Liver (tissue), 9 donors: ENCODE data around the gene TULP4. TPM values are rescaled to one million over a fixed set of nuclear protein-coding genes. Genes with fewer than 3 reads are reported as not detected.

ENCODE experiments used
- DNase-seq: peaks from one replicate; pipeline ENCODE4 v3.0.0-alpha.2; 2017; ENCODE audit warnings: low spot score
- H3K27ac ChIP-seq, 2 donors: one replicate each; pipeline ENCODE4 v1.7.0; 2013; ENCODE audit warnings: inconsistent platforms in 2 of 2, low read length in 2 of 2, control low read depth in 1 of 2, low read depth in 1 of 2, mild to moderate bottlenecking in 1 of 2
- H3K27me3 ChIP-seq, 4 donors: one replicate each; pipeline versions ENCODE4 v1.6.1 to v1.7.0; 2013; ENCODE audit warnings: low read length in 3 of 4, inconsistent platforms in 1 of 4, mild to moderate bottlenecking in 1 of 4, moderate library complexity in 1 of 4; ENCODE audit not compliant: control insufficient read depth in 4 of 4, insufficient read depth in 4 of 4
- H3K36me3 ChIP-seq, 4 donors: one replicate each; pipeline versions ENCODE4 v1.6.1 to v1.7.0; 2013; ENCODE audit warnings: low read length in 3 of 4, mild to moderate bottlenecking in 3 of 4, low read depth in 1 of 4, moderate library complexity in 1 of 4; ENCODE audit not compliant: control insufficient read depth in 4 of 4, insufficient read depth in 3 of 4
- H3K4me1 ChIP-seq, 4 donors: one replicate each; pipeline versions ENCODE4 v1.6.1 to v1.7.0; 2013; ENCODE audit warnings: low read length in 3 of 4, mild to moderate bottlenecking in 3 of 4, moderate library complexity in 1 of 4; ENCODE audit not compliant: control insufficient read depth in 4 of 4, insufficient read depth in 4 of 4
- H3K4me3 ChIP-seq, 3 donors: one replicate each; pipeline versions ENCODE4 v1.6.1 to v1.7.0; 2013; ENCODE audit warnings: low read length in 3 of 3, control low read depth in 1 of 3, low read depth in 1 of 3, mild to moderate bottlenecking in 1 of 3
- H3K9ac ChIP-seq, 2 donors: one replicate each; pipeline ENCODE4 v1.7.0; 2013; ENCODE audit warnings: low read length in 2 of 2, mild to moderate bottlenecking in 2 of 2, moderate library complexity in 2 of 2, control low read depth in 1 of 2, low read depth in 1 of 2
- H3K9me3 ChIP-seq, 4 donors: one replicate each; pipeline versions ENCODE4 v1.6.1 to v1.7.0; 2013; ENCODE audit warnings: low read length in 3 of 4; ENCODE audit not compliant: control insufficient read depth in 4 of 4
- EGR1 ChIP-seq, 2 donors: IDR thresholded peaks; 2 replicates each; pipeline ENCODE4 v1.6.1; 2016 to 2018; ENCODE audit warnings: antibody characterized with exemption in 2 of 2, low read depth in 2 of 2
- FOXA1 ChIP-seq: IDR thresholded peaks from 2 replicates; pipeline ENCODE4 v1.6.1; 2016; ENCODE audit warnings: antibody characterized with exemption
- FOXA2 ChIP-seq: IDR thresholded peaks from 2 replicates; pipeline ENCODE4 v1.6.1; 2016; ENCODE audit warnings: antibody characterized with exemption
- GABPA ChIP-seq, 2 donors: IDR thresholded peaks in 1 of 2; conservative IDR thresholded peaks in 1 of 2; 2 replicates each; pipeline ENCODE4 v1.6.1; 2016; ENCODE audit warnings: antibody characterized with exemption in 2 of 2, mild to moderate bottlenecking in 1 of 2, moderate library complexity in 1 of 2
- HNF4G ChIP-seq: IDR thresholded peaks from 2 replicates; pipeline ENCODE4 v1.6.1; 2016; ENCODE audit warnings: antibody characterized with exemption
- MAX ChIP-seq: IDR thresholded peaks from 2 replicates; pipeline ENCODE4 v1.6.1; 2016; ENCODE audit warnings: antibody characterized with exemption
- RAD21 ChIP-seq, 2 donors: IDR thresholded peaks; 2 replicates each; pipeline ENCODE4 v1.6.1; 2016; ENCODE audit warnings: antibody characterized with exemption in 2 of 2, mild to moderate bottlenecking in 2 of 2
- REST ChIP-seq: IDR thresholded peaks from 2 replicates; pipeline ENCODE4 v1.6.1; 2016; ENCODE audit warnings: antibody characterized with exemption, mild to moderate bottlenecking
- SP1 ChIP-seq: IDR thresholded peaks from 2 replicates; pipeline ENCODE4 v1.6.1; 2018; ENCODE audit warnings: antibody characterized with exemption, mild to moderate bottlenecking
- TAF1 ChIP-seq: conservative IDR thresholded peaks from 2 replicates; pipeline ENCODE4 v1.6.1; 2016; ENCODE audit warnings: antibody characterized with exemption, mild to moderate bottlenecking
- YY1 ChIP-seq: IDR thresholded peaks from 2 replicates; pipeline ENCODE4 v1.6.1; 2016; ENCODE audit warnings: antibody characterized with exemption, mild to moderate bottlenecking
- ZBTB33 ChIP-seq: IDR thresholded peaks from 2 replicates; pipeline ENCODE4 v1.6.1; 2016; ENCODE audit warnings: antibody characterized with exemption
- WGBS: extraction: QIAGEN DNeasy Blood & Tissue Kit; methylation state at CpG from one replicate; pipeline ENCODE4 v1.1.7; 2013; 5-methylcytosine and 5-hydroxymethylcytosine counted together
- polyA plus RNA-seq, 2 donors: library from polyadenylated mRNA; stranded (reverse) in 1 of 2; unstranded in 1 of 2; fragments of 200-250 nt in 1 of 2; fragments of >200 nt in 1 of 2; fragmentation: Nextera tagmentation in 1 of 2; extraction: Ambion mirVana in 1 of 2; gene quantifications; one replicate each; pipeline versions ENCODE4 v1.2.1 to v1.2.3, GENCODE V29; 2013 to 2015
- total RNA-seq, 2 donors: library from RNA; depleted of rRNA; stranded (reverse); fragments of >200 nt; gene quantifications; one replicate each; pipeline ENCODE4 v1.2.3, GENCODE V29; 2014
- donor health status: healthy.
- donor health status: healthy.
- donor health status: healthy.
- donor health status: healthy.
- donor health status: healthy.

Gene TULP4
- total and polyA plus RNA-seq, 4 donors, result 2.2 to 53.3 (median 18.0) TPM

DNA sequence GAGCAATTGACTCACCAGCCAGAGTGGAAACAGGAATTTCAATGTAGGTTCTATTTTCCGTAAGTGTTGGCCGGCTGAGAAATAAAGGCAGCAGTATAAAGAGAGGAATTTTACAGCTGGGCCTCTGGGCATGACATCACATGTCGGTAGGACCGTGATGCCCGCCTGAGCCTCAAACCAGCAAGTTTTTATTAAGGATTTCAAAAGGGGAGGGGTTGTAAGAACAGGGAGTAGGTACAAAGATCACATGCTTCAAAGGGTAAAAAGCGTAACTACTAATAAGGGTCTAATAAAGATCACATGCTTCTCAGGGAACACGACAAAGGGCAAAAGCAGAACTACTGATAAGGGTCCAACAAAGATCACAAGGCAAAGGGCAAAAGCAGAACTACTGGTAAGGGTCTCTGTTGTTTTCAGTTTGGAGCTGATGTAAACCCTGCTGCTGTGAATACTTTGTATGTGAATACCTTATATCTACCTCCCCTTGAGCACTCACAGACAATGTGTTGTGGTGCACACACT is 9.0 kb upstream of the TULP4 start:
- H3K36me3 ChIP-seq, result peaks cover 0 to 2% (median 0%) of the 10 kb centered on the region in 4 donors
- no peak overlapping the region for H3K4me3 ChIP-seq
- H3K9me3 ChIP-seq, result no peaks in the 10 kb centered on the region
- 73% methylated on average over 7 of the region's 7 CpGs for WGBS
- no peaks in the 10 kb centered on the region for H3K27me3 ChIP-seq
- no peak overlapping the region for H3K9ac ChIP-seq
- DNase-seq, result no peak
- no peak overlapping the region for H3K27ac ChIP-seq
- TF ChIP-seq FOXA1, result no peak
- TF ChIP-seq REST, result no peak
- TF ChIP-seq MAX, result no peak
- TF ChIP-seq RAD21 (IDR thresholded peaks at IDR 0.05), result no peak
- TF ChIP-seq YY1, result no peak
- peaks cover 0 to 3% (median 0%) of the 10 kb centered on the region in 4 donors for H3K4me1 ChIP-seq

DNA sequence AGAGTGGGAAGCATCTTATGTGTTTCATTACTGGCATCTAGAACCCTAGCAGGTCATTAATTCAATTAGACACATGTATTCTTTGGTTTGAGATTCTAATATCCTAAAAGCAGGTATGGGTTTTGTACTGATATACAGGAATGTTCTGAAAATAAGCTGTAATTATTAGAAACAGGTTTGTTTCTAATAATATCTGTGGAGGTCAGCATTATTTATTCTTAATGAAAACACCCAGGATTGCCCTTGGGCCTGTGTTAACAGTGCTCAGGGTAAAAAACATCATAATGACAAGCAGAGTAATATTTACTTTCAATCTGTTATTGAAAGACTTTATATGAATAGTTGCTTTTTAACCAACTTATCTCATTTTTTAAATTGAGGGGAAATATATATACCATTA is 8.0 kb upstream of the TULP4 start:
- TF ChIP-seq SP1, result no peak
- TF ChIP-seq MAX, result no peak
- no peak for TF ChIP-seq GABPA (IDR thresholded peaks at IDR 0.05 in 1 of 2, conservative IDR thresholded peaks at IDR 0.05 in 1 of 2)
- no peak overlapping the region for H3K27ac ChIP-seq
- no peak for DNase-seq
- no peak overlapping the region for H3K9ac ChIP-seq
- H3K4me3 ChIP-seq, result no peak overlapping the region
- no peaks in the 10 kb centered on the region for H3K36me3 ChIP-seq
- peaks cover 0 to 3% (median 0%) of the 10 kb centered on the region in 4 donors for H3K4me1 ChIP-seq
- H3K9me3 ChIP-seq, result no peaks in the 10 kb centered on the region
- no peaks in the 10 kb centered on the region for H3K27me3 ChIP-seq

DNA sequence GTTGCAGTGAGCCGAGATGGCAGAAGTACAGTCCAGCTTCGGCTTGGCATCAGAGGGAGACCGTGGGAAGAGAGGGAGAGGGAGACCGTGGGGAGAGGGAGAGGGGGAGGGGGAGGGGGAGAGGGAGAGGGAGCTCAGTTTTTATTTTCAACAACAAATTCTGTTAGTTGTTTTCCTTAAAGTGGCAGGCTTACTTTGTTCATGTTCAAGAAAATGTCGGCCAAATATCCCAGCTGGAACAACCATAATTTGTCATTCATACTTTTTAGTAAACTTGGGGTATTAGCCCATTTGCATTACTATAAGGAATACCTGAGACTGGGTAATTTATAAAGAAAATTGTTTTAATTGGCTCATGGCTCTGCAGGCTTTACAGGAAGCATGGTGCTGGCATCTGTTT is 2.5 kb upstream of the TULP4 start:
- H3K27ac ChIP-seq, result no peak overlapping the region
- no peaks in the 10 kb centered on the region for H3K9me3 ChIP-seq
- DNase-seq, result no peak
- 79% methylated on average over 5 of the region's 5 CpGs for WGBS
- H3K4me3 ChIP-seq, result no peak overlapping the region
- H3K4me1 ChIP-seq, result no peaks in the 10 kb centered on the region
- H3K36me3 ChIP-seq, result peaks cover 0 to 5% (median 1%) of the 10 kb centered on the region in 4 donors
- TF ChIP-seq EGR1 (IDR thresholded peaks at IDR 0.05; ENCODE audit: low read depth in 2 of 2), result no peak
- no peak for TF ChIP-seq MAX
- TF ChIP-seq ZBTB33, result no peak
- no peak for TF ChIP-seq GABPA (IDR thresholded peaks at IDR 0.05 in 1 of 2, conservative IDR thresholded peaks at IDR 0.05 in 1 of 2)
- TF ChIP-seq FOXA1, result no peak
- TF ChIP-seq FOXA2, result no peak
- no peak for TF ChIP-seq HNF4G
- no peak for TF ChIP-seq SP1
- no peak for TF ChIP-seq TAF1
- no peak overlapping the region for H3K9ac ChIP-seq
- H3K27me3 ChIP-seq, result no peaks in the 10 kb centered on the region
